Measurements from ENCODE around the gene DPP4. TPM values are rescaled to one million over a fixed set of nuclear protein-coding genes. Genes with fewer than 3 reads are reported as not detected.

Gene DPP4
- total and polyA plus RNA-seq, 3 donors from 2014 or later, result 1.2 to 6.3 (median 1.7) TPM

DNA sequence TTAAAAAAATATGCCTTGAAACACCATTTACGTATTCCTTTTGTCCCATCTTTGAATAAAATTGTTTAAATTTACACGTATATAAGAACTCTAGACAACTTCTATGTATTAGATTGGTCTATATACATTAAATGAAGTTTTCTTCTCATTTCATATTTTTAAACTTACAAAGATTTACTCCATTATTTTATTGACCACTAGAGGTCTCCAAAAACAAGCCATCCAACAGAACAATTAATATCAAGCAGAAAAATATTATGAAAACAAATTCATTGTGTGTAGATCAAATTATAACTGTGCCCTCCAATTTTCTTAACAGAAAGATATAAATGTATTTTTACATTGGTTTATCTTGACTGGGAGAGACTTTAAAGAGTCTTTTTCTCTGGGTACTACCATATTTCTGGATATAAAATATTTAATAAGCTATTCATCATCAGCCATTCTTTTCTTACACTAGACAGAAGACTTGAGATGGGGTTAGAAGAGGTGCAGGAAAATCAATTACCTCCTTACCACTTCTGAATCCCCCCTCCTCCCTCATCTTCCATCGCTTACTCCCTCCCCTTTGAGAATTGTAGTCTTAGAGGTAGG lies 66.5 kb downstream of the DPP4 start:
- H3K4me3 ChIP-seq, result no peak overlapping the region
- intact Hi-C loops (cut with DNase I; ENCODE audit: low total_unique reads), result loop anchor here (5.0 kb wide), 1 partner anchor 120 kb away; no protein-coding TSS in a partner anchor
- no peak overlapping the region for H3K27ac ChIP-seq
- no peaks in the 10 kb centered on the region for H3K36me3 ChIP-seq (ENCODE audit: low read depth, missing control alignments)
- H3K27me3 ChIP-seq, result no peaks in the 10 kb centered on the region
- WGBS, 2 donors, result 88% methylated on average over 3 of the region's 3 CpGs
- DNase-seq, result no peak
- TF ChIP-seq POLR2A (IDR thresholded peaks at IDR 0.05) (no peak), CTCF (IDR thresholded peaks at IDR 0.05) (peak in 2 of 3 experiments; percentile 15 to 77)
- peaks cover 3% of the 10 kb centered on the region for H3K4me1 ChIP-seq
- no peaks in the 10 kb centered on the region for H3K9me3 ChIP-seq

- intact Hi-C loops (cut with DNase I; ENCODE audit: low total_unique reads), result loop anchor here (5.0 kb wide), 1 partner anchor 121 kb away; no protein-coding TSS in a partner anchor
- H3K9me3 ChIP-seq, result no peaks in the 10 kb centered on the region
- H3K4me3 ChIP-seq, result no peak overlapping the region
- no peaks in the 10 kb centered on the region for H3K36me3 ChIP-seq (ENCODE audit: low read depth, missing control alignments)
- no peak for TF ChIP-seq CTCF (IDR thresholded peaks at IDR 0.05)
- no peak for TF ChIP-seq POLR2A (IDR thresholded peaks at IDR 0.05)
- no peak for DNase-seq
- no peaks in the 10 kb centered on the region for H3K27me3 ChIP-seq
- H3K4me1 ChIP-seq, result peaks cover 3% of the 10 kb centered on the region
- H3K27ac ChIP-seq, result no peak overlapping the region
These were observed 67.7 kb downstream of the DPP4 start for GRCh38 chr2:162006337-162006736.

DNA sequence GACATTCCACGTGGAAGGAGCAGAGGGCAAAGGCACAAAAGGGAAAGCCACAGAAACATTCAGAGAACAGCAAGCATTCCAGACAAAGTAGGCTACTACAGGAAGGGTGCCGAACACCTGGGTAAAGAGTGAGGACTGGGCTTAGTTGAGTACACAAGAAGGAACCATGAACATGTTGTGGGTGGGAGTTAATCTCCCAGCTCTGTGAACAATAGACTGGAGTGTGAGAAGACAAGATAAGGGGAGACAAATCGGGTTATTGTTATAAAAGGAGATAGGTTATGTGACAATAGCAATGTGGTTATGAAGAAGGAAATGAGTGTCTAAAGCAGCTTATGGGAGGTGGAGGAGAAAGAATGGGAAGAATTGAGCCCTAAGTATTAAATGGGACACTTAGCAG lies 70.0 kb downstream of the DPP4 start:
- H3K27ac ChIP-seq, result no peak overlapping the region
- H3K27me3 ChIP-seq, result no peaks in the 10 kb centered on the region
- WGBS, 2 donors, result 58 to 73% methylated on average over 3 of the region's 3 CpGs
- no peak overlapping the region for H3K4me3 ChIP-seq
- peaks cover 3% of the 10 kb centered on the region for H3K4me1 ChIP-seq
- H3K9me3 ChIP-seq, result no peaks in the 10 kb centered on the region
- H3K36me3 ChIP-seq (ENCODE audit: low read depth, missing control alignments), result no peaks in the 10 kb centered on the region
- DNase-seq, result no peak
- intact Hi-C loops (cut with DNase I; ENCODE audit: low total_unique reads), result no loop called here
- TF ChIP-seq POLR2A (IDR thresholded peaks at IDR 0.05), result no peak
- no peak for TF ChIP-seq CTCF (IDR thresholded peaks at IDR 0.05)

DNA sequence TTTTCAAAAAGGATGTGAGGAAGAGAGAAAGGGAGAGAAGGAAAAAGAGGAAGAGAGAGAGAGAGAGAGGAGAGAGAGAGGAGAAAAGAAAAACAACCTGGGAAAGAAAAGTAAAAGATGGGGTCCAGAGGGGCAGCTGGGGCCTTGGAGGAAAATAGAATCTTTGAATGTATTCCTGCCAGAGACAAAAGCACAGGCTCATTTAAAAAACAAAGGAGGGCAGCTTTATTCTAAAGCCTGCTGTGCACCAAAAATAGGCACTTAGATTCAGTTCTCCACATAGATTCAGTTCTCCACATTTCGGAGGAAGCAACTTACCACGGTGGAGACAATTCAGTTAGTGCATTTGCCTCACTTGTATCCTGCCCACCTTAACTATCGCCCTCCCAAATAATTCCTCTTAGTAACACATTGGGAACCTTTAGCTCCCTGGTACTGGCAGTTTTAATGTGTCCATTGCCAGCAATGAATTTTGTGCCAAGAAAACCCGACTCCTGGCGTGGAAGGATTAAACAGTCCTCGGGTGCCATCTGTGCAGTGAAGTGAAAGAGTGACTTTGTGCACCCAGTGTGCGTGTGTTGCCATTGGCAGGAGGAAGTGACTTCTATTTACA lies 71.3 kb downstream of the DPP4 start:
- Histone ChIP-seq H3K27me3 (no peaks in the 10 kb centered on the region), H3K9me3 (no peaks in the 10 kb centered on the region), H3K36me3 (ENCODE audit: low read depth, missing control alignments) (no peaks in the 10 kb centered on the region), H3K4me3 (no peak overlapping the region), H3K4me1 (peaks cover 3% of the 10 kb centered on the region), H3K27ac (no peak overlapping the region)
- intact Hi-C loops (cut with DNase I; ENCODE audit: low total_unique reads), result no loop called here
- no peak for TF ChIP-seq POLR2A (IDR thresholded peaks at IDR 0.05)
- TF ChIP-seq CTCF (IDR thresholded peaks at IDR 0.05), result no peak
- DNase-seq, result no peak
- 84% methylated on average over 7 of the region's 7 CpGs for WGBS, 2 donors

DNA sequence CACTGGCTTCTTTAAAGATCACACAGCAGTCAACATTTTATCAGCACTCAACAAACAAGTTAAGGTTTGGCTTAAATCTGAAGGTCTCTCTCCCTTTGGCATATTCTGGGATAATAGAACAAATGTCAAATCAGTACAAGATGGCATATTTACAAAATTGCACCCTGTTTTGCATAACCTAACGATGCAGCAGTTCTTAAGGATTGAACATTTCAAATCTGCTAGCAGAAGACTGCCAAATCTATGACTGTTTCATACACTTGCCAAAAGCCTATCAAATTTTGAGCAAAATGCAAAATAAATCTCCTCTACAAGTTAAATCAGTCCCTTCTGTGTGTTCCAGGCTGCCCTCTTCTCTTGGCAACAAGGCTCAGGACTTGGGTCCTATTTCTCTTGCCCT lies 73.6 kb downstream of the DPP4 start:
- Histone ChIP-seq H3K36me3 (ENCODE audit: low read depth, missing control alignments) (no peaks in the 10 kb centered on the region), H3K4me1 (peaks cover 3% of the 10 kb centered on the region), H3K4me3 (no peak overlapping the region), H3K27me3 (no peaks in the 10 kb centered on the region), H3K27ac (no peak overlapping the region), H3K9me3 (no peaks in the 10 kb centered on the region)
- no peak for DNase-seq
- 57 to 72% methylated on average over 1 of the region's 1 CpG for WGBS, 2 donors
- TF ChIP-seq POLR2A (IDR thresholded peaks at IDR 0.05), result no peak
- TF ChIP-seq CTCF (IDR thresholded peaks at IDR 0.05), result no peak
- intact Hi-C loops (cut with DNase I; ENCODE audit: low total_unique reads), result no loop called here
